Measurements from ENCODE around the gene SIRT1. TPM values are rescaled to one million over a fixed set of nuclear protein-coding genes. Genes with fewer than 3 reads are reported as not detected.
A peak's percentile ranks its signal among the peaks of the same experiment; 100 is the strongest.

SIRT1 gene
- total RNA-seq, 1 experiment from 2014 or later = 83.8 TPM

- Histone ChIP-seq H3K23me2 (ENCODE audit: insufficient read length, low read depth, low read length, poor library complexity, severe bottlenecking) (no peaks in the 10 kb centered on the region), H3K4ac (ENCODE audit: low read depth, low read length) (no peak overlapping the region), H3K18ac (ENCODE audit: insufficient read length, low read depth, low read length) (no peak overlapping the region), H3K79me1 (ENCODE audit: insufficient read depth, low read depth, low read length, poor library complexity, severe bottlenecking) (no peaks in the 10 kb centered on the region), H4K8ac (replicated peaks; ENCODE audit: insufficient read length, low read depth, low read length) (no peak overlapping the region), H2BK120ac (ENCODE audit: low read depth, low read length, poor library complexity, severe bottlenecking) (no peak overlapping the region), H3K56ac (ENCODE audit: insufficient read length, low read depth, low read length) (no peak overlapping the region), H3K27me3 (ENCODE audit: insufficient read depth, low read length) (no peaks in the 10 kb centered on the region), H3K9ac (ENCODE audit: extremely low read depth, insufficient read length, low read length) (no peak overlapping the region), H3K4me2 (ENCODE audit: insufficient read depth, insufficient read length, low read length) (no peak overlapping the region), H3K79me2 (ENCODE audit: insufficient read depth, low read length) (no peaks in the 10 kb centered on the region), H4K5ac (ENCODE audit: insufficient read length, low read depth, low read length) (no peak overlapping the region), H2BK5ac (ENCODE audit: insufficient read length, low read length) (no peak overlapping the region), H2BK20ac (ENCODE audit: low read depth, low read length, poor library complexity, severe bottlenecking) (no peak overlapping the region), H4K91ac (ENCODE audit: insufficient read length, low read depth, low read length) (no peak overlapping the region), H2BK12ac (ENCODE audit: insufficient read length, low read depth, low read length) (no peak overlapping the region), H2AK5ac (ENCODE audit: insufficient read length, low read length) (no peak overlapping the region), H4K20me1 (ENCODE audit: control insufficient read depth, insufficient read depth, insufficient read length) (no peaks in the 10 kb centered on the region), H3K23ac (ENCODE audit: insufficient read length, low read depth, low read length) (no peak overlapping the region), H3K4me1 (ENCODE audit: insufficient read depth, low read length) (no peaks in the 10 kb centered on the region), H3T11ph (ENCODE audit: low read length) (no peak overlapping the region), H2BK15ac (ENCODE audit: low read depth, low read length) (no peak overlapping the region), H3K9me3 (ENCODE audit: control insufficient read depth, low read depth, low read length) (no peaks in the 10 kb centered on the region), H2AFZ (ENCODE audit: low read length) (no peak overlapping the region), H3K27ac (ENCODE audit: insufficient read length, low read depth, low read length) (no peak overlapping the region), H3K14ac (ENCODE audit: insufficient read depth, low read length) (no peak overlapping the region)
- Mint-ChIP-seq H3K4me3 (no peak overlapping the region), H3K27me3 (ENCODE audit: low read depth) (no peaks in the 10 kb centered on the region), H3K36me3 (ENCODE audit: insufficient read depth in 1 of 3, low read depth in 3 of 3) (peaks cover 17 to 50% (median 38%) of the 10 kb centered on the region in 3 experiments; a peak in 6 of 7 replicates), H3K9me3 (no peaks in the 10 kb centered on the region), H3K4me1 (peaks cover 10 to 13% of the 10 kb centered on the region in 2 experiments), H3K27ac (peak overlapping the region in 1 of 3 experiments; percentile 85; a peak in 3 of 7 replicates)
- TF ChIP-seq CTCF (conservative IDR thresholded peaks at IDR 0.05) = no peak
- no peak for DNase-seq
- WGBS (ENCODE audit: extremely low coverage, insufficient read length, low lambda C conversion rate) = no CpG with 5 or more reads among the region's 2 CpGs
Measured at GRCh38 chr10:67917169-67917568, 32.7 kb downstream of the SIRT1 start.
